ENCODE results near the gene PDE9A. TPM values are rescaled to one million over a fixed set of nuclear protein-coding genes. Genes with fewer than 3 reads are reported as not detected.

Gene PDE9A
- total RNA-seq, 4 donors from 2014 or later = 0.59 to 15.0 (median 6.9) TPM

DNA sequence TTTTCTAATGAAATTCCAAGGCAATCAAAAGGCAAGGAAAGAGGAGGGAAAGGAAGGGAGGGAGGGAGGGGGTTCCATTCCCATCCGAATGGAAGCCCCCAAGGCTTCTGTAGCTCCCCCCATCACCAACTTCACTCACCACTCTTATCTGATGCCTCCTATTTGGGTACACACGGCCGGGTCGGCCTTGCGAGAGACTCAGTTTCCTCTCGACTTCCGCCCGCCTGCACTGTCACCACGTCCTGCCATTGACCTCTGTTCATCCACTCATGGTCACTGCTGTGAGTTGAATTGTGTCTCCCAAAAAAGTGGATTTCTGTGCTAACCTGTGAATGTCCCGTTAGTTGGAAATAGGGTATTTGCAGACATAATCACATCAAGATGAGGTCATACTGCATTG is 11.2 kb downstream of the PDE9A start:
- no peak for DNase-seq
- intact Hi-C loops (cut with DNase I; ENCODE audit: low total_unique reads) = no loop called here
- no peaks in the 10 kb centered on the region for H3K27me3 ChIP-seq
- peaks cover 0 to 5% of the 10 kb centered on the region in 2 donors for H3K4me1 ChIP-seq
- H3K36me3 ChIP-seq = no peaks in the 10 kb centered on the region
- no peaks in the 10 kb centered on the region for H3K9me3 ChIP-seq
- no peak overlapping the region for H3K4me3 ChIP-seq
- no peak for TF ChIP-seq CTCF (IDR thresholded peaks at IDR 0.05)
- no peak for TF ChIP-seq POLR2A (IDR thresholded peaks at IDR 0.05)
- no peak overlapping the region for H3K27ac ChIP-seq

GRCh38 chr21:42665026-42665425 is 11.6 kb downstream of the PDE9A start:
- no peaks in the 10 kb centered on the region for H3K36me3 ChIP-seq
- no peak overlapping the region for H3K27ac ChIP-seq
- H3K9me3 ChIP-seq = no peaks in the 10 kb centered on the region
- DNase-seq = no peak
- H3K4me3 ChIP-seq = no peak overlapping the region
- peaks cover 0 to 5% of the 10 kb centered on the region in 2 donors for H3K4me1 ChIP-seq
- intact Hi-C loops (cut with DNase I; ENCODE audit: low total_unique reads) = no loop called here
- no peaks in the 10 kb centered on the region for H3K27me3 ChIP-seq
- no peak for TF ChIP-seq CTCF (IDR thresholded peaks at IDR 0.05)
- no peak for TF ChIP-seq POLR2A (IDR thresholded peaks at IDR 0.05)

GRCh38 chr21:42665484-42665883 is 12.1 kb downstream of the PDE9A start:
- Histone ChIP-seq H3K4me1 (peaks cover 0 to 5% of the 10 kb centered on the region in 2 donors), H3K9me3 (no peaks in the 10 kb centered on the region), H3K36me3 (no peaks in the 10 kb centered on the region), H3K4me3 (no peak overlapping the region), H3K27me3 (no peaks in the 10 kb centered on the region), H3K27ac (no peak overlapping the region)
- intact Hi-C loops (cut with DNase I; ENCODE audit: low total_unique reads) = no loop called here
- TF ChIP-seq CTCF (IDR thresholded peaks at IDR 0.05) (no peak), POLR2A (IDR thresholded peaks at IDR 0.05) (no peak)
- no peak for DNase-seq

GRCh38 chr21:42666023-42666747 is 12.8 kb downstream of the PDE9A start:
- no peaks in the 10 kb centered on the region for H3K9me3 ChIP-seq
- no peak for DNase-seq
- no peaks in the 10 kb centered on the region for H3K27me3 ChIP-seq
- H3K27ac ChIP-seq = no peak overlapping the region
- H3K4me1 ChIP-seq = peaks cover 0 to 5% of the 10 kb centered on the region in 2 donors
- H3K36me3 ChIP-seq = no peaks in the 10 kb centered on the region
- TF ChIP-seq CTCF (IDR thresholded peaks at IDR 0.05) (no peak), POLR2A (IDR thresholded peaks at IDR 0.05) (no peak)
- no peak overlapping the region for H3K4me3 ChIP-seq
- intact Hi-C loops (cut with DNase I; ENCODE audit: low total_unique reads) = no loop called here

GRCh38 chr21:42666925-42667324 is 13.5 kb downstream of the PDE9A start:
- intact Hi-C loops (cut with DNase I; ENCODE audit: low total_unique reads) = no loop called here
- Histone ChIP-seq H3K27me3 (no peaks in the 10 kb centered on the region), H3K27ac (no peak overlapping the region), H3K36me3 (no peaks in the 10 kb centered on the region), H3K4me3 (no peak overlapping the region), H3K9me3 (no peaks in the 10 kb centered on the region), H3K4me1 (peaks cover 0 to 5% of the 10 kb centered on the region in 2 donors)
- DNase-seq = no peak
- no peak for TF ChIP-seq CTCF (IDR thresholded peaks at IDR 0.05)
- TF ChIP-seq POLR2A (IDR thresholded peaks at IDR 0.05) = no peak
